Fibroblast of skin of right quadriceps (primary cell): ENCODE results near the gene PPP6R1.
"Not testable (repeated sequence)": the region's sequence is repeated elsewhere in the genome, so short reads cannot be mapped to it uniquely, and the experiment has no call there.

Experiments used
- DNase-seq: peaks from one replicate; pipeline ENCODE4 v3.0.0-alpha.2; 2013

PPP6R1 gene

DNA sequence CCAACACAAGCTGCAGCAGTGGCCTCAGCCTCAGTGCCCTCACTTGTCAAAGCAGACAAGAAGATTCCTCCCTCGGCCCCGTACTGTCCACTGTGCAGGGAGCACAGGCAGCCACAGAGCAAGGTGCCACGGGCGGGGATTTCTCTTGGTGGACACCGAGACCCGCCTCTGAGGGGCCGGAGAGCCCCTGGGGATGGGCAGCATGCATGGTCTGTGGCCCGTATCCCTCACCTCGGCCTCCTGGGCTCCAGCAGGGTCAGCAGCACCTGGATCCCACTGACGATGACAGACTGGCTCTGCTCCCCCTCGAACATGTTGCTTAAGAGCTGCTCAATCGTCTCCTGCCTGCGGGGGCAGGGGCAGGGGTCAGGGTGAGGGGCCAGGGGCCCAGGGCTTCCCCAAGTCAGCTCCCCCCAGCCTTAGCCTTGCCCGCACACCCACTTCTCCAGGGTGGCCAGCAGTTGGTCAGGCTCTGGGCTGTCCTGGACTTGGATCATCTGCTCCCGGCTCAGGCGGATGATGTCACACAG lies 16.8 kb downstream of the PPP6R1 start:
- no peak for DNase-seq

DNA sequence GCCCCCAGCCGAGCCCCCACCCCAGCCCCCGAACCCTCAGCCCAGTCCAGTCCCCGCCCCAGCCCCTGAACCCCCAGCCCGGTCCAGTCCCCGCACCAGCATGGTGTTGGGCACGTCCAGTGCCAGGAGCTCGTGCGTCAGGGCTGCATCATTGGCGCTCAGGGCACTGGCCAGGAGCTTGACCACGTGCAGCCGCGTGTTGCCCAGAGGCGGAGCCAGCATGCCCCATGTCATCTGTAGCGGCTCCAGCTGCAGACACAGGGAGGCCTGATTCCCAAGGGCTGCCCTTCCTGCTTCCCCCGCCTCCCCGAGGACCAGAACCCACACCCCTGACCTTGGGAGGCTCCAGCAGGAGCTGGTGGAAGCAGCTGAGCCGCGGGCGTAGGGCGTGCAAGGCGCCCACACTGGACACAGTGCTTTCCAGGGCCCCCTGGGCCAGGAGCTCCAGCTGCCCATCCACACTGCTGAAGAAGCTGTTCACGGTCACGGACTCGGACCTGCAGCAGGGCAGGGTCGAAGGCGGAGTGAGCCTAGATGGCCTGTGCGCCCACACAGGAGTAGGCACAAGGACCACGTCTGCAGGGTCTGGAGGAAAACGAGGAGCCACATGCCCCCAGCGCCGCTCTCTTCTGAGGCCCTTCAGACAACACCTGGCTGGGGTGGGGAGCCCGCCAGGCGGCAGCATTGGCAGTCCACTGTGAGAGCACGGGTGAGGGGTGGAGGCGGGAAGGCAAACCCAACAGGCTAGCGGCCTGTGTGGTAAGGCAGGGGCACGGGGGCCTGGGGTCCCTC lies 17.5 kb downstream of the PPP6R1 start:
- no peak for DNase-seq

DNA sequence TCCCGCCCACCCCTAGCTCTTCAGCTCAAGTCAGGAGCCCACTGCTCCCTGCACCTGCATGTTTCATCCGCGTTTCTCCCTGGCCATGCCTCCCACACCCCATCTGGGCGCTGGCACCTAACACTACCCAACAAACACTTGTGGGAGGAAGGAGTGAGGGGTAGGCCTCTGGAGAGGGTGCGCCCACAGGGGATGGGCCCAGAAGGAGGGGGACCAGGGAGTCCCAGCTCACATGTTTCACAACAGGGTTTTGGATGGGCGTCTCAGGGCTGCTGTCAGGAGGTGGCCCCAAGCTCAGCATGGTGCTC lies 18.1 kb downstream of the PPP6R1 start:
- no peak for DNase-seq

DNA sequence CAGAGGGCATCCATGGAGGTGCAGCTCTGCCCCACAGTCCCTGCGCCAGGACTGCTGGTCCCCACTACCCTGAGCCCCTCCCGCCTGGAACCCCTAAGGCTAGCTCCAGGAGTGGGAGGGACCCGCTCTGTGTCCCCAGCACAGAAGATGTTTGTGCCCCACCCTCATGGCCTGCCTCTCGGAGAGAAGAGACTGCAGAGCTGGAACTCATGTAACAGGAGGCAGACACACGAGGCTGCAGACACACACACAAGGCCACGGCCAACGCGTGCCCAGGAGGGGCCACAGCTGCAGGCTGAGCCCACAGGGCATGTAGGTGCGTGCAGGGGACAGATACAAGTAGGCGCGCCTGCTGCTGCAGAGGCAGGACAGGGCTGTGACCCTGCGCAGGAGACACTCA lies 19.8 kb downstream of the PPP6R1 start:
- no peak for DNase-seq

DNA sequence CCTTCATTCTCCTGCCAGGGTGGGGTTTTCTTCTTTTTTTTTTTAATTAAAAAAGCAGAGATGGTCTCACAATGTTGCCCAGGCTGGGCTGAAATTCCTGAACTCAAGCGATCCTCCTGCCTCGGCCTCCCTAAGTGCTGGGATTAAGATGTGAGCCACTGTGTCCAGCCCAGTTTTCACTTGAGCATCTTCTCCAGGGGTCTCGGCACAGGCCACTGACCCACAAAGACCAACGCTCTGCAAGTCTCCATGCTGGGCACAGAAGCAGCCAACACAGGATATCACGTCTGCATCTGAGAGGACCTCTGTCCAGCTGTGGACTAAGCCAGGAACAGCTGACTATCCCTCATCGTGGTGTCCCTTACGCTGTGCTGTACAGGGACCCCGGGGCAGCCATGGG lies 20.8 kb downstream of the PPP6R1 start:
- DNase-seq: no peak

DNA sequence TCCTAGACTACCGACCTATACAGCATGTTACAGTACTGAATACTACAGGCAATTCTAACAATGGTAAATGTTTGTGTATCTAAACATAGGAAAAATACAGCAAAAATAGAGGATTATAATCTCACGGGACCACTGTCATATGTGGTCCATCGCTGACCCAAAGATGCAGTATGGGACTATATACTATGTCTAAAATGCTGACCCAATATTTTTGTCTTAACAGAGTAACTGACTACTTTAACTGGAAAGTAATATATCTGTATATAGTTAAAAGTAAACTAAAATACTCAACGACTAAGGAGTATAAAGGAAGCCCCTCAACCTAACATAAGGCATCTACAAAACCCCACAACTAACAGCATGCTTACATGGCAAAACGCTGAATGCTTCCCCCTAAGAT lies 25.8 kb downstream of the PPP6R1 start:
- DNase-seq: no peak

DNA sequence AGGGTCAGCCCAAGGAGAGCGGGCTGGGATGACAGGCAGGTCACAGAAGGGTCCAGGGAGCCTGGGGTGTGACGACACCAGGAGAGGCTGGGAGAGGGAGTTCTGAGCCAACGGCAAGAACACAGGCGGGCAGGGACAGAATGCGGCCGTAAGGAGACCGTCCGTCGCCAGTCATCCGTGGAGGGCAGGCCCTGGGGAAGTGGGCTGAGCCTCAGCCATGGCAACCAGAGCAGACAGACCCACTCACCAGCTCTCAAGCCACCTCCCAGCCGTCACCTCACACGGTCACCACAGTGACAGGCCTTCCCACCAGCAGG lies 26.6 kb downstream of the PPP6R1 start:
- no peak for DNase-seq

DNA sequence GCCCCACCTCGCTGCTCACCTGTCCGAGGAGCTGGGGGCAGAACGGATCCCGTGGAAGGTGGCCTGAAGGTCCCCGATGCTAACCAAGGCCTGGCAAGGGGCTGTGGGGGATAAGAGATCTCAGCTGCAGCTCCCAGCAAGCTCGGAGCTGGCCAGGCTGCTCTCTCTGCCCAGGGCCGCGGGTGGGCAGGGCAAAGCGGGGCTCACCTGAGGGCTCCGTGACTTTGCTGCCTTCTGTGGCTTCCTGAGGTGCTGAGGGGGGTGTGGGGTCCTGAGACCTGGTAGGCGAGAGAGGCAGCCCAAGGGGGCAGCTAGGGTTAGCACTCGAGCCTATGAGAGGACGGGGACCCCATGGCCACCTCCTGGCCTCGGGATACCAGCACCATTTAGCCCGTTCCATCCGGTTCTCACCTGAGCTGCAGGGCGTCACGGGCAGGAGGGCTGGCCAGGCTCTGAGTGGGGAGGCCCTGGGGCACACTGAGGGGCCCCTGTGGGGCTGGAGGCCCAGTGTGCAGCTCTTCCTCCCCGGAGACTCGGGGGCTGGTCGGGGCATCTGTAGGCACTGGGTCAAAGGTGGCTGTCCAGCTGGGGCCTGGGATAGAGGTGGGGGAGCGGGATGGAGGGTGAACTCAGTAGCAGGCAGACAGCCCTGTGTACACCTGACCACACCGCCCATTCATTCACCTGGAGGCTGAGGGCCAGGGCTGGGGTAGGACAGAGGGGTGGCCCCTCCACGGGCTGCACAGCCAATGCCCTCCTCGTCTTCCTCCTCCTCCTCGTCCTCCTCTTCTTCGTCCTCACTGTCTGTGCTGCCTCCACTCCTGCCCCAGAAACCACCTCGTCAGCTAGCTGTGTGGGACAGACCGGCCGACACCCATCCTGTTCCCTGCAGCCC lies 27.2 kb downstream of the PPP6R1 start:
- no peak for DNase-seq

DNA sequence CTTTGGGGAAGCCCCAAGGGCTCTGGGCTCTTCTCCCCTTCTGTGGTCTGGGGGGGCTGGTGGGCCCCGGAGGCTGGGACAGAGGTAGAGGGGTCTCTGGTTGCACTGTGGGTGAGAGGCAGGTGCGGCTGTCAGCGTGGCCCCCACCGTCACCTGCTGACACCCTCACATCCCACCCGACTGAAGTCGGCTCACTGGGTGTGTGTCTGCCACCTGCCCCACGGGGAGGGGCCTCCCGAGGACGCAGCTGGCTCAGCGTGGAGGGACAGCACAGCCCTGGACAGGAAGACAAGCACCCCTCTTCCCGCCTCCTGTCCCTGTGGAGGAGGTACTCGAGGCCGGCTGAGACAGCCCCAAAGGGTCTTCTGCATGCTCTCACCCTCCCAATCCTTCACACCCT lies 28.0 kb downstream of the PPP6R1 start:
- no peak for DNase-seq

DNA sequence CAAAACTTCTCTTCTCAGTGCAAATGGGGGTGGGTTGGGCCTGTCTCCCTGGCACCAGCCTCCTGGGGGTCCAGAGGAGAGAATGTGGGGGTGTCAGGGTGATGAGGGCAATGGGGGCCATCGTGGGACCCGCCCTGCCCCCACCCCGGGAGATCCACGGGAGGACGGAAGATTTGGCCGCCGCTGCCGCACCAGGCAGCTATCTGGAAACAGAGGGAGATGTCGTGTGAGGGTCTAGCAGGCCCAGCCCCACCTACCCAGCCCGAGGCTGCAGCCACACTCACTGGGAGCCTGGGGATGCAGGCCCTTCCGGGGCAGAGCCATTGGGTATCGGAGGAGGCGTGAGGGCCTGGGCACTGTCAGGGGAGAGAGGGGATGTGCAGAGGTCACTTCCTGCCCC lies 28.5 kb downstream of the PPP6R1 start:
- no peak for DNase-seq

DNA sequence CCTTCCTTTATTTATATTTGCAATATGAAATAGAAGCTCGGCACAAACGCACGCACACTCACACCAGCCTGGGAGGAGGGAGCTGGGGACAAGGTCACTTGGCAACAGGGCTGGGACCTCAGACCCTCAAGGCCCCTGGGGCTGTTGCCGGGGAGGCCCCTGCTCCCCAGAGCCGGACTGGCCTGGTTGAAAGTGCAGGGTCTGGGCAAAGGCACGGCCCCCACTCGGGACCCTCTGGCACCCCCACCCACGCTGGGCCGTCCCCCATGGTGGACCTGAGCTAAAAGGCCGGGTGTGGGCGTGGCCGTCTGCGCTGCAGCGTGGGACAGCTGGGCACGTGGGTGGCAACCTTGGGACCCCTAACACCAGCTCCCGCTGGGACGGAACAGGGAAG lies 29.0 kb downstream of the PPP6R1 start:
- DNase-seq: no peak

DNA sequence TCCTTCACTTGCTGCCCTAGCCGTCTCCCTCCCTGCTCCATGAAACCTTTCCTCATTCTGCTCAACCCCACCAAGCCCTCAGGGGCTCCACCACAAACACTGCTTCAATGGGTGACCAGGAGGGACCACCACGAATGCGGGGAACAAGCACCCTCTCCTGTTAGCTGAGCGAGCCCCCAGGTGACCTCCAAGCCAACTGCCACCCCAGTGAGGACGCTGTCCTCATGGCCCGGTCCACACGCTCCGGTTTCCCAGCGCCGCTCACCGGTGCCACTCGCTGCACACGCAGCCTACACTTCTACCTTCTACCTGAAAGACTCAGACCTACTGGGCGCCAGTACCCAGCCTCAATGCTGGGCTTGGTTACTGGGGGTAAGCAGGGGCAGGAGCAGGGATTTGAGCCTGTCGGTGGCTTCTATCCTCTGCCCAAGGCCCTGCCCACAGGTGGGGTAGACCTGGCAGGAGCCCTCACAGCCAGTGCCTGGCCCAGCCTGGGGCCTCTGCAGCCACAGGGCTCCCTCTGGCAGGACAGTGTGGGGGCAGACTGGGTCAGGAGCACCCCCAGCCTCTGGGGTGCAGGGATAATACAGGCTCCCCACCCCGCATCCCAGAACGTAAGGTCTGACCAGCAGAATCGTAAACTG lies 29.6 kb downstream of the PPP6R1 start:
- DNase-seq: no peak

DNA sequence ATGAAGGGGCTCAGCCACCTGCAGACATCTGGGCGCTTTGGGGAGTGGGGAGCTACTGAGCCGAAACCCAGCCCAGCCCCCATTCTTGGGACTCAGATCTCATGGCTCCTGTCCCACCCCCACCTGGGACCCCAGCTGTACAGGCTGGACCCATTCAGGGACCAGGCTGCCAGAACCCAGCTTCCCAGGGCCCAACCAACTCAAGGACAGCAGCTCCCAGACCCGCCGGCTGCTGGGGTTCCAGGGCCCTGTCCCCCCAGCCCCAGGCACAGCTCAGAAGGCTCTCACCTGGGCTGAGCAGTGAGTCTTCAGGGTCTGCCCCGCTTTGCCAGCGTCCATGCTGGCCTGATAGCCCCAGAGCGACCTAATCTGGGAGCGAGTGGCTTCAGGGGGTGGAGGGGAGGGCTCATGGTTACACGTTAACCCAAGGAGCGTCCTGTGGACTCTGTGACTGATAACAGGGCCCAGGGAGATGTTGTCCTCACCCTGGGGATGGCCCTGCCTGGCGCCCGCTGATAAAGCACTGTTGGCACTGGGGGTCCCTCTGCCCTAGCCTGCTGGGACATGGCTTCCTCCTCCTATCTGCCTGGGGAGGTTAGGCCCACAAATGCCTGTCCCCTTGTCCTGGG lies 30.3 kb downstream of the PPP6R1 start, which contains the start of gene TMEM86B:
Gene TMEM86B (minus strand): TSS at position 361 of the 629 bp plus-strand sequence. CDS start 22 bp downstream, at position 339.
- DNase-seq: no peak

DNA sequence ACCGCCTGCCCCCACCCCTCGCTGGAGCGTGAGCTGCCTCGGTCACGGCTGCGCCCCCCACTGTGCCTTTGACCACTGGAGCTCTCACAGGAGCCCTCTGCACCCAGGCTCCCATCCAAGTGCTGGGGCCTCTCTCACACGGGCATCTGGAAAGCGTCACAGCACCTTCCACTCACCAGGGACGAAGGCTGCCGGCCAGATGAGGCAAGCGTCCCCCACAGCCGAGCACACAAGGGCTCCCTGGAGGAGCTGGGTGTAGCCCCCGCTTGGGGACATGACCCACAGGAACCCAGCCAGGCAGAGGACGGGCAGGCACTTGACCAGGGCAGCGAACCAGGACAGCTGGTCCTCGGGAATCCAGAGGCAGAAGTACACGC lies 30.8 kb downstream of the PPP6R1 start:
- DNase-seq: no peak

DNA sequence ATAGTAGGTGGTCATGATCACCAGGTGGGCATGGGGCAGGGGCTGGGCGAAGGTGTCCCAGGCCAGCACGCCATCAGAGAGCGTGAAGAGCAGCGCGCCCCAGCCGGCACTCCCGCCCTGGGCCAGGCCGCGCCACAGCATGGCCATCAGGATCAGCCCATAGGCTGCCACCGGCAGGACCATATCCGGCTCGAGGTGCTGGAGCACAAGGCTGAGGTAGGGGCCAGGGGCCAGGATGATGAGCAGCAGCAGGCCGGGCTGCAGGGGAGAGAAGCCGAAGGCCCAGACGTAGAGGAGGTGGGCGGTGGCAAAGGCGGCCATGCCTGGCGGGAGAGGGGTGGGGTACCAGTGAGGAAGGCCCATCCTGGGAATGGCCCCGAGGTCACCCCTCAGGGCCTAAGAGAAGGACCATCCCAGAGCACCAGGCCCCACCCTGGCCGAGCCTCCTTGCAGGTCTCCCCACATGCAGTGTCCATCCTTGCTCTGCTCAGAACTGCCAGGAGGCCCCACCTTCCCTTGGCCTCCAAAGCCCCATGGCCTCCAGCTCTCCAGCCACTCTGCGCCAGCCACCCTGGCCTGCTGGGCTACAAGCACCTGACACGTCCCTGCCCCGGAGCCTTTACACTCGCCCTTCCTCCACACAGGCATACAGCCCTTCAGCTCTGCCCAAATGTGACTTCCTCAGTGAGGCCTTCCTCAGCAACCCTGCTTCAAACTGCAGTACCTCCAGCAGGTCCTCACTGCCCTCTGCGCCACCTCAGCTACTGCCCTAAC lies 31.4 kb downstream of the PPP6R1 start:
- no peak for DNase-seq

DNA sequence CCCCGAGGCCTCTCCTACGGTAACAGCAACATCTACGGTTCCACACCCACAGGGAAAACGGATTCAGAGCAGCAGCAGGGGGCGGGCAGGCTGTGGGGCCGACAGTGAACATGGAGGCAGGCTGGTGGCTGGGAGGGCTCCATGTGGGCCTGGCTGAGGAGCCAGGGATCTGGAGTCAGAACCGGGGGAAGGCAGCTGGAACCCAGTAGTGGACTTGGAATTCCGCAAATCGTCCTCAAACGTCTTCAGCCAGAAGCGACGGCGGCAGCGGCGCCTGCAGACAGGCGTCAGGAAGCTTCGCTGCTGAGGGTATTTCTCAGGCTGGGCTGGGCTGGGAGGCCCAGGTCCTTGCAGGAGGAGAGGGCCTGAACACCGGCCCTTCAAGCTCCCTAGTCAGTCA lies 32.0 kb downstream of the PPP6R1 start:
- no peak for DNase-seq

DNA sequence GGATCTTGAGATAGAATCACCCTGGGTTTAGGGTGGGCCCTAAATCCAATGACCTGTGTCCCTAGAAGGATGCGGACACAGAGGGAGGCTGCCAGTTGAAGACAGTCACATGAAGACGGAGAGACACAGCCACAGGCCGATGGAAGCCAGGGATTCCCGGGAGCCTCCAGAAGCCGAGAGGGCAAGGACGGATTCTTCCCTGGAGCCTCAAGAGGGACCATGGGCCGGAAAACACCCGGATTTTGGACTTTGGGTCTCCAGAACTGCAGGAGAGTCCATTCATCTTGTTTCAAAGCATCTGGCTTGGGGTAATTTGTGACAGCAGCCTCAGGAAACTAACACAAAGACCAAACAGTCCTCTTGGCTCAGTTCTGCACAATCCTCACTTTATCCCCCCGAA lies 32.5 kb downstream of the PPP6R1 start:
- DNase-seq: no peak

DNA sequence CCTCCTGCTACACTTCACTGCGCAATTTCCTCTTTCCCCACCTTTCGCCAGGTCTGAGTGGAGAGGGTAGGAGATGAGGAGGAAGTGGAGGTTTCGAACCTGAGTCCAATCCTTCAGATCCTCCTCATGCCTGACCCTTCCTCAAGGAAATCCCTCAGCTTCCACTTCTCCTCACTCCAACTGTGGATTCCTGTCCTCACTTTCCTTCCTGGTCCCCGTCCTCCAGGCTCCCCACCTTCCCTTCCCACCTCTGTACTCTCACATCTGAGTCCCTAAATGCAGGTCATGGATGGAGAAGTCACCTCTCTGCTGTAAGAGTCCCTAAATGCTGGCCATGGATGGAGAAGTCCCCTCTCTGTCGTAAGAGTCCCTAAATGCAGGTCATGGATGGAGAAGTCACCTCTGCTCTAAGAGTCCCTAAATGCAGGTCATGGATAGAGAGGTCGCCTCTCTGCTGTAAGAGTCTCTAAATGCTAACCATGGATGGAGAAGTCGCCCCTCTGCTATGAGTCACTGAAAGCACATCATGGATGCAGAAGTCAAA lies 33.3 kb downstream of the PPP6R1 start:
- DNase-seq: no peak

DNA sequence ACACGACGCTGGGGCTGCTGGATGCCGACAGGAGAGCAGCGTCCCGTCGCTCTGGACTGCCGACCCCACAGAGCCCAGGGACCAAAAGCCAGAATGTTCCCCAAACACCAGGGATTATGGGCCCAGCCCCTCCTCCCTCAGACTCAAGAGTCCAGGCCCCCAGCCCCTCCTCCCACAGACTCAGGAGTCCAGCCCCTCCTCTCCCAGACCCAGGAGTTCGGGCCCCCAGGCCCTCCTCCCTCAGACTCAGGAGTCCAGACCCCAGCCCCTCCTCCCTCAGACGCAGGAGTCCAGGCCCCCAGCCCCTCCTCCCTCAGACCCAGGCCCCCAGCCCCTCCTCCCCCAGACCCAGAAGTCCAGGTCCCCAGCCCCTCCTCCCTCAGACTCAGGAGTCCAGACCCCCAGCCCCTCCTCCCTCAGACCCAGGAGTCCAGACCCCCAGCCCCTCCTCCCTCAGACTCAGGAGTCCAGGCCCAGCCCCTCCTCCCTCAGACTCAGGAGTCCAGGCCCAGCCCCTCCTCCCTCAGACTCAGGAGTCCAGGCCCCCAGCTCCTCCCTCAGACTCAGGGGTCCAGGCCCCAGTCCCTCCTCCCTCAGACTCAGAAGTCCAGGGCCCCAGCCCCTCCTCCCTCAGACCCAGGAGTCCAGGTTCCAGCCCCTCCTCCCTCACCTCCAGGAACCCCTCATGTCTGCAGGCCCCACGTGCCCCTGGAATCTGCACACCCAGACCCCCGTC lies 34.0 kb downstream of the PPP6R1 start:
- DNase-seq: not testable (repeated sequence)

DNA sequence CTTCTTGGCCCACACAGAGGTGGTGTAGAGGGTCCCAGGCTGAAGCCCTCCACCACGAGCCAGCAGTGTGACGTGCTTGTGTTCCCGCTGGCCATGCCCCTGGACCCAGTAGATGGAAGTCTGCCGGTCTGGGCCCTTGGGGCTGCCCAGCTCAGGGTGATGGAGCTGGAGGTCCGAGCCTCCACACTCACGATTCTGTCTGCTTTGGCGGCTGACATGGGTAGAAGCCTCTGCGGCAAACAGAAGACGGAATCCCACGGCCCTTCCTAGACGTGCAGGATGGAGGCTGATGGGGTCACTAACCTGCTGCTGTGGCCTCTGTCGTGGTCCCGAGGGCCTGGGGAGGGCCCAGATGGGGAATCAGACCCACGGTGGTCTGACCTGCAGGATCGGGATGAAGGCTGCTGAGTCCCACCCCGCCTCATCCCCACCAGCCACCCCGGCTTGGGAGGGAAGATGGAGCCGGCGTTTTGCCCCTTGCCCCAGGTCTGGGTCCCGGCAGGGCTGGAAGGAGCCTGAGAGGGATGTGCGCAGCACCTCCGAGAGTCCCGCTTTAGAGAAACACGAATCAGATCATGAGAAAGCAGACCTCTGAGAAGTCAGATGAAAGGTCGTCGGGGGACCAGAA lies 34.7 kb downstream of the PPP6R1 start:
- DNase-seq: no peak
